T-helper 2 cell treated with Interferon-gamma antibody and Interleukin-4, amounts not matched to agents 100 ng/mL and 5 ng/mL, for 36 hours (primary cell): ENCODE data around the gene FAM135A. TPM values are rescaled to one million over a fixed set of nuclear protein-coding genes. Genes with fewer than 3 reads are reported as not detected.
"Not testable (repeated sequence)": the region's sequence is repeated elsewhere in the genome, so short reads cannot be mapped to it uniquely, and the experiment has no call there.

Source experiments
- intact Hi-C: fragments of 100-400 bp; cut with micrococcal nuclease; formaldehyde crosslinking; loops from one replicate; pipeline ENCODE4 v1.15.1; 2023
- total RNA-seq: library from RNA; stranded (reverse); gene quantifications from 2 replicates; pipeline ENCODE4 v1.2.3, GENCODE V29; 2022

Gene FAM135A
- total RNA-seq, 1 donor from 2014 or later, result 5.7 TPM

DNA sequence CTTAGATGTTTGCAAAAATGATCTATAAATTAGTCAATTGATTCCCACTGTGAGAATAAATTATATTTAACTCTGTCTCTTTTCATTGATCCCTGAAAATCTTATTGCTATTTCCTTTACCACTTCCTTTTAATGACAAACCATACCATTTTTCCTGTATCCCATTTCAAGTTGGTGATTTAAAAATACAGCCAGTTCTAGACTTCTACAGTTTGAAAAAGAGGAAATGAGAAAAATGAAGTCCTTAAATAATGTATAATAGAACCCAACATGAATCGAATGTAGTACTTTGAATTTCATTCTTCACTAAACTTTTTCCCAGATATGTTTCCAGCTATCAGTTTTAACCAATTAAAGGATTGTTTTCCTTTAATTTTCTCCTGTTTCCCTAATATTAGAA, 124.0 kb downstream of the FAM135A start:
- intact Hi-C loops, result no loop called here

DNA sequence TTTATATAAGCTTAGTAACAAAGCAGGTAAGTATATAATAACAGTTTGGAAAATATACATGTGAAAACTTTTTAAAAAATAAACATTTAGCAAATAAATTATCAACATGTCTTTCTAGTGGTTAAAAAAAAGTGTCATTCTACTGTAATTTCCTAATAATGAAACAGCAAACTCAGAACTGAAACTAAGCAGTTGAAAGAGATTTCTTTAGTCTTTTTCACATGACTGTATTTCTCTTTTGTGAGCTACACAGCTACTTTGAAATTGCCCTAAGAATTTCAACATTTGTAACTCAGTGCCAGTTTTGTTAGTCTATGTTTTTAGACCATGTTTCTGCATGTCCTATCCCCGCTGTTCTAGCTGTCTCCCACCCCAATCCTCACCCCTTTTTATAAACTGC, 125.1 kb downstream of the FAM135A start:
- intact Hi-C loops, result no loop called here

DNA sequence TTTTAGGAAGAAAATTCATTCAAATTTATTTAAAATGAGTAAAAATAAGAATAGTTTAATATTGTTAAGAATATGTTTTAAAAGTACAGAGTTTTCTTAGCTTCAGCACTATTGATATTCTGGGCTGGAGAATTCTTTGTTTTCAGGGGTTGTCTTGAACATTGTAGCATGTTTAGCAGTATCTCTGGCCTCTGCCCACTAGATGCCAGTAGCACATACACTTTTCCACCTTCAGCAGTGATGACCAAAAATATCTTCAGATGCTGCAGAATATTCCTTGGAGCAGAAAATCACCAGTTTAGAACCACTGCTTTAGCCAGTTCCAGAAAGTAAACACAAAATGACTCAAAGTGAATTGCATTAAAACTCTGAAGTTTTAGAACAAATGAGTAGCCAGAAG, 134.0 kb downstream of the FAM135A start:
- intact Hi-C loops, result loop anchor here (1.0 kb wide), 2 partner anchors 139 to 337 kb away; no protein-coding TSS in a partner anchor

DNA sequence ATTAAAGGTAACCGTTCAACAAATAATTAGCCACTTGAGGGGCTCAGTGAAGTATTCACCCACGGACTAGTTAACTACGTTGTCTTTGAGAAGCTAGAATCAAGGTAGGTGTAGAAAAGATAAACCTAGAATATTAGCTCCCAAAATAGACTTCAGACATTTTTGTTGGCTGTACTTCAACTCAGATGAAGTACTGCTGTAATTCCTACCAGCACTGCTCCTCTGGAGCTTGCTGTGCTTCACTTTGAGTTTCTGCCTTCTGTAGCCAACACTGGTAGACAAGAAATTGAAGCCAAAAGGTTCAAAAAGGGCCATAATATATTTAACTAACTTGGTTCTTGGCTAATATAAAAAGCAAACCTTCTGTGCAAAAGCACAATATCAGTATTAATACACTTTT, 134.6 kb downstream of the FAM135A start:
- intact Hi-C loops, result loop anchor here (1.0 kb wide), 2 partner anchors 138 to 336 kb away; no protein-coding TSS in a partner anchor

DNA sequence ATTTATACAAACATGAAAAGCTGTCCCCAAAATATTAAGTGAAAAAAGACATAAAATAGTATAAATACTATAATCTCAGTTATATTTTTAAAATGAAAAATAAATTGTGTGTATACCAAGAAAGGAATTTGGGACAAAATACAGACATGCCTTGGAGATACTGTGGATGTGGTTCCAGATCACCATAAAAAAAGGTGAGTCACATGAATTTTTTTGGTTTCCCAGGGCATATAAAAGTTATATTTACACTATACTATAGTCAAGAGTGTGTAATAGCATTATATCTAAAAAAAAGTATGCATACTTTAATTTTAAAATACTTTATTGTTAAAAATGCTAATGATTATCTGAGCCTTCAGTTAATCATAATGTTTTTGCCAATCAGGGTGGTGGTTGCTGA, 136.0 kb downstream of the FAM135A start:
- intact Hi-C loops, result no loop called here

DNA sequence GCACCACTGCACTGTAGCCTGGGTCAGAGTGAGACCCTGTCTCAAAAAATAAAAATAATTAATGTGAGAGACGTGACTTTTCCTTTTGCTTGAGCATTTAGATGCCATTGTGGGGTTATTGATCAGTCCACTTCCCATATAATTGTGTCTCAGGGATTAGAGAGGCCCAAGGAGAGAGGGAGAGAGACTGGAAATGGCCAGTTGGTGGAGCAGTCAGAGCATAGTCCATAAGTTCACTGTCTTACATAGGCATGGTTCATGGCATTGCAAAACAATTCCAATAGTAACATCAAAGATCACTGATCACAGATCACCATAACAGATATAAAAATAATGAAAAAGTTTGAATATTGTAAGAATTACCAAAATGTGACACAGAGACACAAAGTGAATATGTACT, 138.3 kb downstream of the FAM135A start:
- intact Hi-C loops, result no loop called here

DNA sequence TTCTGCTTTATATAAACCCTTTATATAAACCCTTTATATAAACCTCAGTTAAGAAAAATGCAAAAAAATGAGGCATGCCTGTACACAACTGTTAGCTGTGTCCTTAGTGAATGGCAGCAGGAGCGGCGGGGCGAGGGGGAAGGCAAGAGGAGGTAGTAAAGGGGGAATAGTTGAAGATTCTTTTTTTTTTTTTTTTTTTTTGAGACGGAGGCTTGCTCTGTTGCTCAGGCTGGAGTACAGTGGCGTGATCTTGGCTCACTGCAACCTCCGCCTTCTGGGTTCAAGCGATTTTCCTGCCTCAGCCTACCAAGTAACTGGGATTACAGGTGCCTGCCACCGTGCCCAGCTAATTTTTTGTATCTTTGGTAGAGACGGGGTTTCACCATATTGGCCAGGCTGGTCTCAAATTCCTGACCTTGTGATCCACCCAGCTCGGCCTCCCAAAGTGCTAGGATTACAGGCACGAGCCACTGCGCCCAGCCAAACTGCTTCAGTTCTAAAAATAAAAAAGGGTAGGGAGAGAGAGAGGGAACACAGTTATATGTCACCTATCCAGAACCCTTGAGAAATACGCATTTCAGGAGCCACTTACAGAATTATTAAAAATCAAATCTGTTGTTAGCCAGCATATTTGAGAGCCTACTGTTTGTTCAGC, 139.1 kb downstream of the FAM135A start:
- intact Hi-C loops, result not testable (repeated sequence)

DNA sequence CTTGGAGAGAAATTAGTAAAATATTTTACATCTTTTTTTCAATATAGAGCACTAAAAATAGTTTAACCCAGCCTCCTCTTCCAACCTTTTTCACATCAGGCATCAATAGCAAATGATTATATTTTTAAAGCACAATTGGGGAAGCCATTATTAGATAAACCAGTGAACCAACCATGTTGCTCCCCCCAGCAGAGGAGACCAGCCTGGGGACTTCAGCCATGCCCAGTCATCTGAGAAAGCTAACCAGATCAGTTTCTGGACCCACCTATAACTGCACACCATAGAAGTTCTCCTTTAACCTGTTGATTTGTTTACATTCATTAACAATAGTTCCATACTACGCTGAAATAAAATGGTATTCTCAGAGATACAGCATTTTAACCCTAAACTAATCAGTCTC, 139.7 kb downstream of the FAM135A start:
- intact Hi-C loops, result no loop called here

DNA sequence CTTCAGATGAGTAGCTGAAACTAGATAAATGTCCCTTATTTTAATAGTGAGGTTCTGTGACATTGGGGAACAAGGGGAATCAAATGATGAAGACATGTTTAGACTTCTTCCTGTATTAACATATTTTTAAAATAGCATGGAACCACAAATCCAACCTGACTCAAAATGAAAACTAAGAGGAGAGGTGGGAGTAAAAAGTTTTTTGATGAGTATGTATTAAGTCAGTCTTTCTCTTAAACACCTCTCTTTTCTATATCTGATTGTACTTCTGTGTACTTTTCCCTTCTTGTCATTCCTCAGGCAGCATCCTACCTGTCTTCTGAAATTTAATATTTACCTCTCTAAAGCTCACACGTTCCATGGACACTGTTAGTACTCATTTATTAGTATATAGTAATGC, 144.7 kb downstream of the FAM135A start:
- intact Hi-C loops, result no loop called here

DNA sequence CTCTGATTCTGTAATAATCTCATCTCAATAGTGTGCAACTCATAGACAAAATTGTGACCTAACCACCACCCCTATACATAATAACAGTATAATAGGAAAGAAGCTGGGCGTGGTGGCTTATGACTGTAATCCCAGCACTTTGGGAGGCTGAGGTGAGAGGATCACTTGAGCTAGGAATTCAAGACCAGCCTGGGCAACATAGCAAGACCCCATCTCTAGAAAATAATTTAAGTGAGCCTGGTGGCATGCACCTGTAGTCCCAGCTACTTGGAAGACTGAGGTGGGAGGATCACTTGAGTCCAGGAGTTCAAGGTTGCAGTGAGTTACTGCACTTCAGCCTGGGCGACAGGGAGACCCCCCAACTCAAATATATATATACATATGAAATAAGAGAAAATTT, 149.1 kb downstream of the FAM135A start:
- intact Hi-C loops, result not testable (repeated sequence)

DNA sequence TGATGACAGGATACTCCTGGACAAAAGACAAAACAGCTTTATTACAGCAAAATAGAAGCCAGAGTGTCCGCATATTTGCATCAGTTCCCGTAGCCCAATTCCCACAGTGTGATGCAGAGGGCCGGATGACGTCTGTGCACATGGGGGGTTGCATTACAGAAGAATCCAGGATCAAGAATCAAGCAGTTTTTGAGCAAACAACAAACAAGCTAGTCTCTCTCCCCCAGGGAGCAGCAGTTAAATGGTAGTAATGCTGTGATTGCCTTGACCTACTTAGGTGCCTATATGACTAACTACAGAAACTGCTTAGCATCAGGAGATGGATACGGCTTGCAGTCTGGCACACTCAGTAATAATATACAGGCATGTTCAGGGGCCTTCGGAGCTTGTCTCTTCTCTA, 150.2 kb downstream of the FAM135A start:
- intact Hi-C loops, result no loop called here

DNA sequence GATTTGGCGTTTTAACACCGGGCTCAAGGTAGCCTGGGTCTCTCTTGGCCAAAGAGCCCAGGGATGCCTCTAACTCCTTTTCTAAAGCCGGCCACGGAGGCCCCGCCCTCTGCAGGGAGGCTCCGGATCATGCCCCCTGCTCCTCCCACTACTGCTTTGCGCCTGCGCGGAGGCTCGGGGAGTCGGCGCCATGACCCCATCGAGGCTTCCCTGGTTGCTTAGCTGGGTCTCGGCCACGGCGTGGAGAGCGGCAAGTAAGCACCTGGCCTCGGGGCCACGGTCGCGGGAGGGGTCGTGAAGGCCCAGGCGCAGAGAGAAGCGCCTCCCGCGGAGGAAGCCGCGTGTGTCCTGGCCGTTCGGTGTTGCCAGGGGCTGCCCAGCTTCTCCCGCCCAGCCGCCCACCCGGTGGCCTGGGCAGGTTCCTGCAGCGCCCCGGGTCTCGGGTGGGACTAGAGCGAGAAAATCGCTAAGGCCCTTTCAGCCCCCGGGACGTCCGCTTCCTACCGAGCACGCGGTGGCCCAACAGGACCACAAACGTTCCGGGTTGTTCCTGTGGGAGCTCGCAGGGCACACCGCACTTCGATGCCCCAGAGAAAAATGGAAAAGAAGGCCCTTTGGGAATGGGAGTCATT, 153.6 kb downstream of the FAM135A start, which contains the start of gene SDHAF4:
SDHAF4 (plus strand) TSS at position 180 of the 632 bp plus-strand sequence; CDS start at position 191, 11 bp downstream.
- intact Hi-C loops, result loop anchor here (1.0 to 5.0 kb wide), 5 partner anchors 32 to 154 kb away; partner anchors contain the start of genes FAM135A and SMAP1

DNA sequence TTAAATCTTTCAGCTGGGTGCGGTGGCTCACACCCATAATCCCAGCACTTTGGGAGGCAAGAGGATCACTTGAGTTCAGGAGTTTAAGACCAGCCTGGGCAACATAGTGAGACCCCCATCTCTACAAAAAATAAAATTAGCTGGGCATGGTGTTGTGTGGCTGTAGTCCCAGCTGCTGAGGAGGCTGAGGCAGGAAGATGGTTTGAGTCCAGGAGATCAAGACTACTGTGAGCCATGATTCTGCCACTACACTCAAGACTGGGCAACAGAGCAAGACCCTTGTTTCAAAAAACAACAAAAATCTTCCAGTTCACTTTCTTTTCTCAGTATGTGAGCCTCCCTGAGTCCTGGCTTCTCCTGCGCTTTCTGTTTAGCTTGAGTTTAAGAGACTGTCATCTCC, 161.3 kb downstream of the FAM135A start:
- intact Hi-C loops, result no loop called here

DNA sequence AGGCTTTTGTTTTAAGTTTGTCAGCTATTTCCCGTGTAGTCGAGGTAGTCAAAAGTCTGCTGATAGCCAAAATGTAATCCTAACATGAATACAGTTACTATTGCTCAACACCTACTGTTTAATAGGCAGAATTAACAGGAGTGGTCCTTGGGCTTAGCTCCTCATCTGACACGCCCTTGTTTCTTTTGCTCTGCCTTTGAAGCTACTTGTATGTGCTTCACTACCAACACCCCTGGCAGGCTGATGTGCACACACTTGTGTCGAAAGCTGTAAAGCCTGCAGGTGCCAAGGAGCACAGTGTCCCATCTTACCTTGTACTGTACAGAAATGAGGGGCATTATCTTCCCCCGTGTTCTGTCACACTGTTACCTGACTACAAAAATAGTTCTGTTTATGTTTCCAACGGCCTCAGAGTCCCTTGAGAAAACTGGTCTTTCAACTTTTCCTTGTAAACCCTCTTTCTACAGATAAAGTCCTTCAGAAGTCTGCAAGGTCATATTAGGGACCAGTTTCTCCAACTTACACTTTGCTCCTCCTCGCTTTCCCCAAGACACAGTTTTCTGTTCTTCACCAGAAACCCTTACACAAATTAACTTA, 162.7 kb downstream of the FAM135A start:
- intact Hi-C loops, result no loop called here

DNA sequence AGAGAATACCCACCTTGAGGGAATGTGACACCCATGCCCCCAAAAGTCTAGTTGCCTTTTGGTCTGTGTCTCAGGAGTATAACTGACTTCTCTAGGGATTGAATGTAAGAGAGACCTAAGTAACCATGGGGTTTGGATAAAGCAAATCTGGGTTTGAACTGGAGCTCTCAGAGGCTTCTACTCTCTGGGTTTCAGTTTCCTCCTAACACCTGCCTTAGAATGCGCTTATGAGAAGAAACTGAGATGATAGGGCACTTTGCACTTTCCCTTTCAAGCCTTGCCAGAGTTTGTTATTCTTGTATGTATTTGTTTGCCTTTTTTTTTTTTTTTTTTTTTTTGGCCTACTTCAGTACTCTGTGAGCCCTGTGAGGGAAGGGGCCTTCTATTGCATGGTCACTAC, 172.8 kb downstream of the FAM135A start:
- intact Hi-C loops, result loop anchor here (1.0 kb wide), 1 partner anchor 65 kb away; no protein-coding TSS in a partner anchor

DNA sequence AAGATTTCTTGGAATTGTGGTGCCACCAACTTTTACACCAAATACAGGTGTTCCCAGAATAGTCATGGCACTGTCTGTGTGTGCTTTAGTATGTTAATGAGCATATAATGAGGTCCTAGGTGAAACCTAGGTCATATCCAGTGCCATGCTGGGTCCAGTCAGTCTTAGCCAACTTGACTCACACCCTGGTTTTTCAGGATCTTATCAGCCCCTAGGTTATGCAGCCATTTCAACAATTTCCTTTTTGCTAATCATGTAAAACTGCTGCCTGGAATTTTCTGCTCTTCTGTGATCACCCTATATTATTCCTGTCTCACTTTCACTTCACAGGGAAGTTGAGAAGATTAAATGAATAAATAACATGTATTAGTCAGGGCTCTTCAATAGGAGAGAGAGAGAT, 177.1 kb downstream of the FAM135A start:
- intact Hi-C loops, result no loop called here

DNA sequence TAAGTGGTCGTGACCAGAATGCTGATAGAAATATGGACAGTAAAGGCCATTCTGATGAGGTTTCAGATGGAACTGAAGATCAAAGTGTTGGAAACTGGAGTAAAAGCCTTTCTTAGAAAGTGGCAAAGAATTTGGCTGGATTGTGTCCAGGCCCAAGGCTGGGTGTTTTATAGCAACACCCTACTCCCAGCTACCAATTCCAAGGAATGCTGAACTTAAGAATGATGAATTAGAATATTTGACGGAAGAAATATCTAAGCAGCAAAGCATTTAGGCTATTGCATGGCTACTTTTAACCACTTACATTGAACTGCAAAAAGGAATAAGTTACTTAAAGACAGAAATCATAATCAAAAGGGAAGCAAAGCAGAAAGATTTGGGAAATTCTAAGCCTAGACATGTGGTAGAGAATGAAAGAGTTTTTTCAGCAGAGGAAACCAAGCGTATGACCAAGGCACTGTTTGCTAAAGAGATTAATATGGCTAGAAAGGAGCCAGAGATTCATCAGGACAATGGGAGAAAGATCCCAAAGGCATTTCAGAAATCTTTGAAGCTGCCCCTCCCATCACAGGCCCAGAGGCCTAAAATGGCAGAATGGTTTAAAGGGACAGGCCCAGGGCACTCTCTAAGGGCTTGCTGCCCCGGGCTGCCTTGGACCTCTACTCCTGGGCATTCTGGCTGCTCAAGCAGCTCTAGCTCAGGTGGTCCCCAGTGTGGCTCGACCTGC, 179.2 kb downstream of the FAM135A start:
- intact Hi-C loops, result no loop called here

DNA sequence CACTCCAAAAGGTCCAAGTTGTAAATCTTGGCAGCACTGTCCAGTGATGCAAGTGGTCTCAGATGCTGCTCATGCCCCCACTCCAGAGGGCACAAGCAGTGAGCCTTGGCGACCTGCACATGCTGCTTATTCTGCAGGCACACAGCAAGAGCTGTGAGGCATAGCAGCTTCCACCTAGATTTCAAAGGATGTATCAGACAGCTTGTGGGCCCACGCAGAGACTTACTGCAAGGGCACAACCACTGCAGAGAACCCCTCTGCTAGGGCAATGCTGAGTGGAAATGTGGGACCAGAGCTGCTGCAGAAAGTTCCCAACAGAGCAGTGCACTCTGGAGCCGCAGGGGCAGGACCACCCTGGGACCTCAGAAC, 179.8 kb downstream of the FAM135A start:
- intact Hi-C loops, result no loop called here

DNA sequence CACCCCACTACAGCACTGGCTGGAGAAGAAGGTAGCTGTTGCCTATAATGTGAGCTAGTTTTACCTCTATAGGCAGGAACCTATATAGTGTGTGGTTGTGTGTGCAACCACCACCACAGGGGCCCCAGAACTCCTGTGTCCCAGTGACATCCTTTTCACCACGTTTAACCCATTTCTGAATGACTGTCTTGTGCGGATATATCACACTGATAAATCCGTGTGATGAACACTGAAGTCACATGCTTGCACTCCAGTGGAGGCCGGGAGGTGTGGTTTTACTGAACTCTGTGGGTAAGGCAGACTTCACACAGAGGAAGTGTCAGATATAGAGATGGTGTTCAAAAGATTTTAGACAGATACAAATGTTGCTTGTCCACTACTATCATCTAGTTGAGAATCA, 185.9 kb downstream of the FAM135A start:
- intact Hi-C loops, result loop anchor here (2.0 kb wide), 1 partner anchor 32 kb away; the partner anchor contains the start of gene SDHAF4

DNA sequence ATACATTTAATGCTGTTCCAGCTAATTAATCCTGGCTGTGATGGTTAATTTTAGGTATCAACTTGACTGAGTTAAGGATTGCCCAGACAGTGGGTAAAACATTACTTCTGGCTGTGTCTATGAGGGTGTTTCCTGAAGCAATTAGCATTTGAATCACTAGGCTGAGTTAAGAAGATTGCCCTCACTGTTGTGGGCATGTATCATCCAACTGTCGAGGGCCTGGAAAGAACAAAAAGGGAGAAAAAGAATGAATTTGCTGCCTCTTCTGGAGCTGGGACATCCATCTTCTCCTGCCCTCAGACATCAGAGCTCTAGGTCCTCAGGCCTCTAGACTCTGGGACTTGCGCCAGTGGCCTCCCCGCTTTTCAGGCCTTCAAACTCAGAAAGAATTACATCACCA, 187.7 kb downstream of the FAM135A start:
- intact Hi-C loops, result loop anchor here (5.0 kb wide), 1 partner anchor 66 kb away; the partner anchor contains the start of gene SMAP1

DNA sequence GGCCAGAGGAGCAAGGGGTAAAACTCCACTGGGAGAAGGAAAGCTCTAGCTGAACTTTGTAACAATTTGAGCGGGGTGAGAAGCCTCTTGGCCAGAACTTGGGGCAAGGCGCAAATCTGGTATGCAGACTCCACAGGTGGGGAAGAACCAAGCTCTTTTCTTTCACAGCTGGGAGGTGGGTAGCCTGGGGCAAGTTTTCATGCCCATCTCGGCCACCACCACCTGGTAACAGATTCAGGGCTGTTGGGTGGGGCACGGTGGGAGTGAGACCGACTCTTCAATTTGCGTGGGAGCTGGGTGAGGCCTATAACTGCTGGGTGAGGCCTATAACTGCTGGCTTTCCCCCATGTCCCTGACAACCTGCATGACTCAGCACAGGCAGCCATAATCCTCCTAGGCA, 190.9 kb downstream of the FAM135A start:
- intact Hi-C loops, result loop anchor here (5.0 kb wide), 1 partner anchor 63 kb away; the partner anchor contains the start of gene SMAP1

DNA sequence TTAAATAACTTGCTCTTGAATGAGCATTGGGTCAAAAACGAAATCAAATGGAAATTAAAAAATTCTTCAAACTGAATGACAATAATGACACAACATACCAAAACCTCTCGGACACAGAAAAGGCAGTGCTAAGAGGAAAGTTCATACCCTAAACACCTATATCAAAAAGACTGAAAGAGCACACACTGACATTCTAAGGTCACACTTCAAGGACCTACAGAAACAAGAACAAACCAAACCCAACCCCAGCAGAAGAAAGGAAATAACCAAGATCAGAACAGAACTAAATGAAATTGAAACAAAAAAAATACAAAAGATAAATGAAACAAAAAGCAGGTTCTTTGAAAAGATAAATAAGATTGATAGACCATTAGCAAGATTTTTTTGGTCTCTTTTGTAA, 194.1 kb downstream of the FAM135A start:
- intact Hi-C loops, result not testable (repeated sequence)
